HG02678 (cell line): ENCODE measurements around the gene CREB5.

Experiments used
- ATAC-seq: cut with Tn5 transposase; IDR thresholded peaks from one replicate; pipeline ENCODE4 v1.9.1; 2021; ENCODE audit warnings: mild to moderate bottlenecking, moderate library complexity; ENCODE audit not compliant: unreplicated experiment

The CREB5 gene

DNA sequence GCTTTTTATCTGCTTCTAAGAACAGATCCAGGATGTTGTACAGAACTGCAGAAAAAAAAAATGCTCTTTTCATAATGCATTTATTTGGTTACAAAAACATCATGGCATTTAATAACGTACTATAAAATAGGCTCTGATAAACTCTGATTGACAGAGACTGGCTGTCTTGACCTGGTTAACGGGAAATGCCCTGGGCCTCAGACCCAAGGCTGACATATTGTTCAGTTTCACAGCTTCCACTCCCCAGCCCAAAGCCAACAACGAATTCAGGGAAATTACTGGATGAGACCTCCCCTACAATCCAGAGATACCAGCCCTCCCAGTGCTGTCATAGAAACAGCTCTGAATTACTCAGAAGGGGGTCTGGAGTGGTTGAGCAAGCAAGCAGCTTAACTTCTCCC lies 260.1 kb downstream of the CREB5 start:
- no peak for ATAC-seq

DNA sequence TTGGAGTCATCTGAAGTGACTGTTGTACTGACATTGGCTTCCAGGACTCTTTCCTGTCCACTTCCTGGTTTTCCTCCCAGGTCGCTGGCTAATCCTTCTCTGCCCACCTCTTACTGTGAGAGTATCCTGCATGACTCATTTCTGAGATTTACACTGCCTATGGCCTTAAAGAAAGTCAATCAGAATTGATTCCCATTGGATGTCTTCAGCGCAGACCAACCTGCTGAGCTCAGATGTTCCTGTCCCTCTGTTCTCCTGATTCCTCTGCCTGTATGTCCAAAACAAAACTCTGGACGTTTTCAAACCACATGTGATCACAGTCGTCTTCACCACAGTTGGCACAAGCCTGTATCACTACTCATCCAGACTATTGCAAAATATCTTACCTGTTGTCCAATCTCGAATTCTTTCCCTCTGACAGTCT lies 262.1 kb downstream of the CREB5 start:
- no peak for ATAC-seq

DNA sequence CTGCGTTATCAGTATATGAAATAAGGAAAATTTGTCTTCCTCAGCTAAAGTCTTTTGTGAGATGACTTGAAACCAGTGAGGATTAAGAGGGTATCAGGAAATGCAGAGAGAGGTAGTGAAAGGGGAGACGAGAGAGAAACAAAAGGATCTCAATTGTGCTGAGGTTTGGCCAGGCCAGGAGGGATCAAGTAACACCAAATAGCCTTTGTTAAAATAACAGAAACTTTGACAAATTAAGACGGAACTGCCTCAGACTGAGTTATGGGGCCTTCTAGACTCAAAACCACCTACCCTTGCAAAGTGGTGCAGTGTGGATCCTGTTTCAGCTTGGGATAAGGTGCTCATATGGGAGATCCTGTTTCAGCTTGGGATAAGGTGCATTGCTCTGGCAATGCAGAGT lies 263.1 kb downstream of the CREB5 start:
- no peak for ATAC-seq

DNA sequence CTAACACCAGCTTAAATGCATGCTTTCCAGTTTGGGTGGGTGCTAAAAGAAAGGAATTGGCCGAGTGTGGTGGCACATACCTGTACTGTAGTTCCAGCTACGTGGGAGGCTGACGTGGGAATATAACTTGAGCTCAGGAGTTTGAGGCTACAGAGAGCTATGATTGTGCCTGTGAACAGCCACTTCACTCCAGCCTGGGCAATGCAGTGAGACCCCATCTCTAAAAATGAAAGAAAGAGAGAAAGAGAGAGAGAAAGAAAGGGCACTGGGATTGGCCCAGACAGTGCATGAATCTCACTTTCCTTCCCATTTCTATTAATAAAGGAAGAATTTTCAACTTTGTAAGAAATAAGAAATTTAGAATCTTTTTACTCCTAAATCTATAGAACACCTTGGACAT lies 265.4 kb downstream of the CREB5 start:
- ATAC-seq: no peak

DNA sequence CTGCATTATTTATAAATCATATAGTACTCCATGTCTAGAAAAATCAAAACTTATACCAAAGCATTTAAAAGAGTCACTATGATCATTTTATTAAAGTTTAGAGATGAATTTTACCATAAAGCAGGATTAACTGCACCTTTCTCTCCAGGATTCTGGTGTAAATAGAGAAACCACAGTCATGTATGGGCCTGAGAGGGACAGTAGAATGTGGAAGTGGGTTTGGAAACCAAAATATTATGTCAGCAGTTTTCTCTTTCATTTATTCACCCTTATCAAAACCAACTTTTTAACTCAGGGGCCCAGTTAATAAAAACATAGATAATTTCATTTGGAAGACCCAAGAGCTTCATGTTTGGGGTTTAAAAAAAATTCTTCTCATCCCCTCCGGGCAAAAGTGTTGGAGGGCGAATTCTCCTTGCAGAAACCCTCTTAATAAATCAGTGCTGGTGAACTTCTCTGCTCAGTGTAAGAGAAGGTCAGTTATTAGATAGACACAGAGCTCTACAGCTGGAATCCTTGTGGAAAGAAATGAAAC lies 266.2 kb downstream of the CREB5 start:
- no peak for ATAC-seq

DNA sequence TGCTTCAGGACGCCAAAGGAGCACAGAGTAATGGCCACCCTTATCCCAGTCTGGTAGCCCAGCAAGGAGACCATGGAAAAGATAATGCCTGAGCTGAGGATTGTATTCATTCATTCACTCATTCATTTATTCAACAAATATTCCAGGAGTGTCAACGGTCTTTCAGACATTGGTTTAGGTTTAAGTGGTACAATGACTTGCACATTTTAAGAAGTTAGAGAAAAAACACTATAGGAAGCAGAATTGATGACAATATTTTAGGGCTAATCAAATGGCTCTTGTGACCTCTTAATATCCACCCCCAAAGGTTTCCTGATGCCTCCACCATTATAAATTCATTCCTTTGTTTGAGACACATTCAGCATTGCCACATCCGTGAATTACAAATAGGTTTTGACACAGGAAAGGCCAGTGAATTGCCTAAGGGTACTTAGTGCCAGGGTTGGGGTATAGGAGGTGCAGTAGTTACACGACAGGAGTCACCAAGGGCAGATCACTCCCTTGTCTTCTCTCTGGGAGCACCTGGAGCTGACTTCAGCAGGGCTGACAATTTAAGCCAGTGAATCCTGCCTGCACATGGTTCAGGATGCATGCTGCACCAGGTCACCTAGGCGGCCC lies 269.5 kb downstream of the CREB5 start:
- ATAC-seq: no peak

DNA sequence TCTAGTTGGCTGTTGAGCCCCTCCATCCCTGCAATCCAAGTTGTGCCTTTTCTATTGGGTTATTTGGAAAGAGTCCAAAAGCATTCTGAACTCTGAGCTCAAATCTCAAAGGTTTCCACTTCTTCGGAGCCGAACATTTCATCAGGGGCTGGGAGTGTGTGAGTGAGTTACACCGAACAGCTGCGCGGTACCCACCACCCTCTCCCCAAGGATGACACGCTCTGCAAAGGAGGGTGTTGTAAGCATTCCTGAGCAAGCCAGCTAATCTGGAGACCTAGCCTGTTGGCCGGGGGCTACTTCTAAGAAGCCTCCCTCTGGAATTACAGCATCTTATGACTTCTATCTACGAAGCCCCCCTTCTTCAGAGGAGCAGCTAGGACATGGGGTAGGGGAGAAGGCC lies 270.5 kb downstream of the CREB5 start:
- no peak for ATAC-seq

DNA sequence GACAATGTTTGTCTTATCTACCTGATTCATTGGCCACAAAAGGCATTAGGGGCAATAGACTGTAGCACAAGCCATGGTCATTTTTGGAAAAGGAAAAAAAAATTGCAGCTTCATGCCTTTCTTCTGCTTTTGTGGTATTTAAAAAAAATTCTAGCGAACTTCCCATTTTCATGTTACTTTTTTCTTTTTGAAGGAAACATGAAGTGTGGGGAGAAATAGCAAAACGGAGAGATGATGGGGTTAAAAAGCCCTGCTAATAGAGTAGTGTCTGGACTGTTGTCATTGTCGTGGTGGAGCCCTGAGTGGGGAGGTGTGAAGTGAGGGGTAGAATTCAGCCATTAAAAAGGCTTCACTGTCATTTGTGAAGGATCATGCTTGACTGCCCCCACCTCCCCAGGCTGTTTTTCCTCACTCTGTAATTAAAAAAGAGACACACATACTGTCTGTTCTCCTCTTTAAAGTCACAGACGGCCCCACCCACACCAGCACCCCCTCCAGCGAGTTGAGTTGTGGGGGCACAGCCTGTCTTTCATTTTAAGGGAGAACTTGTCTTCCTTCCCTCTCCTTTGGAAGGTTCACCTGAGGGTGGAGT lies 272.4 kb downstream of the CREB5 start:
- ATAC-seq: peak; percentile 16

DNA sequence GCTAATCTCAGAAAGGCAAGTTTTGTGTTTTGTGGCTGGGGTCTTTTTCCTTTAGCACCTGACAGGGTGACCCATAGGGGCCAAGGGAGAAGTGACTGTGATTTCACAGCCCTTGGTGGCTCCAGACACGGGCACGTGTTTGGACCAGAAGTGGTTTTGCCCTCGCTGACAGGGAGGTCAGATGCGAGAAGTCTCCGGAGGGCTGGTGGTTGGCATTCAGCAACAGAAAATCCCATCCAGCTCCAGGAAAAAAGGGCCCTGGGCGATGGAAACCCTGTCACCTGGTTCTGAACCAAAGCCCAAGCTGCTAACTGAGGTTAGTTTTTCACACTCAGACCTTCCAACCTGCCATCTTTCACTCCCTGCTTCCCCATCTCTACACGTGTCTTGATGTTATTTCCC lies 272.9 kb downstream of the CREB5 start:
- ATAC-seq: peak; percentile 28

DNA sequence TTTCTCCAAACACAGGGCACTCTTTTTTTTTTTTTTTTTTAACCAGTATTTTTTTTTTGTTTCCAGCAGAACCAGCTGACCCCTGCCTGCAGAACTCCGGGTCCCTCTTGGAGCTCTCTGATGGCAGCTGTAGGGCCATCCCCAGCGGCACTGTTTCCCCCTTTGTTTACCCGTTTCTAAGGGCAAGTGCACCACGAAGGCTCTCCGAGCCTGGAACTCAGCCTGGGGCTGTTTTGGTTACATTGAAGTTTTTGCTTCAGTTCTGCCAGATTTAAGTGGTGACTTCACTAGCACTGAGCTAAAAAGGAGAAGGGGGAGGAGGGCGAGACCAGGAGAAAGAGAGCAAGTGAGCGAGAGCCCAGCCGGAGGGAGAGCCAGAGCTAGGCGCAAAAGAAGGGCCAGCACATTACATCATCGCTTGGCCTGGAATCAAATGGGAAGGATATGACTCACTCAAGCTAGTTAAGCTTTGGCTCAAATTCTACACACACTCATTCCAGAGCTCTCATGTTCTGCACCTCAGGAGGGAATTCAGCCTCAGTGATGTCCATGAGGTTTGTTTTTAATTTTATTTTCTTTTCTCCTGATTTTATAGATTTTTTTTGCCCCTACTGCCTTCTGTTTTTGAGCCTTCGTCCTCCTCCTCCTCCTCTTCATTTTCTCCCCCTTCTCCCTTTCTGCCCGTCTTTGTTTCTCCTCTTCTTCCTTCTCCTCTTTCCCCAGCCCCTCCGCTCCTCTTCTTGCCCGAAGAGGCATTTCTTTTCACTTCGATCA lies 273.5 kb downstream of the CREB5 start:
- ATAC-seq: peak; percentile 54

DNA sequence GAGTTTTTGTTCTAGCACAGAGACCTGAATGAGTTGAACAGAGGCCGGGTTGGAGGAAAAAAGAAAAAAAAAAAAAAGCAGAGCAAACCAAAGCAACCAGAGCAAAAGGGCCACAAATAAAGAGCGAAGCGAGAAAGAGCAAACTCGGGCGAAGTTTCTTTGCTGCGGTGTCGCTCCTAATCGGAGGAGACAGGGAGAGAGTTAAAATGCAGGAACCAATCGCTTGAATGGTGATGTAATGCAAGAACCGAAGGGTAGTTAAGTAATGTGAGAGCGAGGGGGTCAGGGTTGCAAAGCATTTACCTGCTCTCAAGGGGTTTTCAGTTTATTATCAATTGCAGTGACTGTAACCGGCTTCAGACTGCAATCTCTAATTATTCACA lies 274.1 kb downstream of the CREB5 start:
- no peak for ATAC-seq

DNA sequence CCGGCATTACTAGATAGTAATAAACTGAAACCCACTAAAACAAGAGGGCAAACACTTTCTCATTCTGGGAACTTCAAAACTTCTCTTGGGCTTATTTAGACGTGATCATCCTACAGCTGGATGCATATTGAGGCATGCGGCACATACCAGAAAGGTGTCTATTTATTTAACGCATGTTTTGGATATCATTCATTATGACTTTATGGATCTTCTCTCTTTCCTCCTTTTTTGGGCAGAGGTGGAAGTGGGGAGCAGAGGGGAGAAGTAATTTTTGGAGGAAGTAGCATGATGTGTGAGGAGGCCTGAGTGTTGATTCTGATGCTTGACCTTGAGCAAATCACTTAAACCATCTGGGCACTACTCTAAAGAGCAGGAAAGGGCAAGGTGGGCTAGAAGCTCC lies 275.2 kb downstream of the CREB5 start:
- no peak for ATAC-seq

DNA sequence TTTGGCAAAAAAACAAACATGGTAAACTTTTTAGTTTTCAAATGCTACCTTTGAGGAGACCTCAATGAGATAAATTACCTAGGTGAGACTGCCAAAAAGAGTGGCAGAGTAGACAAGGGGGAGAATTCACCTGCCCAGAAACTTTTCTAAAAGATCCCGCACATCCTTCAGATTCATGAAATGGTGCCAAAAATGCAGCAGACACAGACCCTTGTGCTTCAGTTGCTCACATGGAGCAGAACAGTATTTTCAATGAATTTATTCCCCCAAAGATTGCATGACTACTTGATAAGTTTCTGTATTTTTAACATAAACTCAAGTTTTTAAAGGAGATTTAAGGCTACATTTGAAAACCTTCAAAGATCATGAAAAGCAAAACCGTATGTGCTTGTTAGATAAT lies 275.9 kb downstream of the CREB5 start:
- no peak for ATAC-seq

DNA sequence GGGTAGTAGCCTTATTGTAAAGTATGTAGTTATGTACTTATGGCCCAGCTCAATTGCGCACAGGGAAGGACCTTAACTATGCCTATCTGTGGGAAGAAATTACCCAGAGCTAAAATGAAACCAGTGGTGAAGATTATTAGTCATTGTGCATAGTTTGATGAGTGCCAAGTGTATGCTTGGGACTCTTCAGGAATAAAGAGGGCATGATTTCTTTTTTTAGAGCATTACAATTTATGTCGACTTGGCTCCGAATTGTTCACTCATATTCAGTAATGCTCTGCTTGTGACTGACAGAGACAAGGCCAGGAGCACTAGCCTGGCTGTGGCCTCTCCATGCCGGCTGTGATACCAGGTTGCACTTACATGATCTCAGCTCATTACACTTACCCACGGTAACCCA lies 276.3 kb downstream of the CREB5 start:
- no peak for ATAC-seq

DNA sequence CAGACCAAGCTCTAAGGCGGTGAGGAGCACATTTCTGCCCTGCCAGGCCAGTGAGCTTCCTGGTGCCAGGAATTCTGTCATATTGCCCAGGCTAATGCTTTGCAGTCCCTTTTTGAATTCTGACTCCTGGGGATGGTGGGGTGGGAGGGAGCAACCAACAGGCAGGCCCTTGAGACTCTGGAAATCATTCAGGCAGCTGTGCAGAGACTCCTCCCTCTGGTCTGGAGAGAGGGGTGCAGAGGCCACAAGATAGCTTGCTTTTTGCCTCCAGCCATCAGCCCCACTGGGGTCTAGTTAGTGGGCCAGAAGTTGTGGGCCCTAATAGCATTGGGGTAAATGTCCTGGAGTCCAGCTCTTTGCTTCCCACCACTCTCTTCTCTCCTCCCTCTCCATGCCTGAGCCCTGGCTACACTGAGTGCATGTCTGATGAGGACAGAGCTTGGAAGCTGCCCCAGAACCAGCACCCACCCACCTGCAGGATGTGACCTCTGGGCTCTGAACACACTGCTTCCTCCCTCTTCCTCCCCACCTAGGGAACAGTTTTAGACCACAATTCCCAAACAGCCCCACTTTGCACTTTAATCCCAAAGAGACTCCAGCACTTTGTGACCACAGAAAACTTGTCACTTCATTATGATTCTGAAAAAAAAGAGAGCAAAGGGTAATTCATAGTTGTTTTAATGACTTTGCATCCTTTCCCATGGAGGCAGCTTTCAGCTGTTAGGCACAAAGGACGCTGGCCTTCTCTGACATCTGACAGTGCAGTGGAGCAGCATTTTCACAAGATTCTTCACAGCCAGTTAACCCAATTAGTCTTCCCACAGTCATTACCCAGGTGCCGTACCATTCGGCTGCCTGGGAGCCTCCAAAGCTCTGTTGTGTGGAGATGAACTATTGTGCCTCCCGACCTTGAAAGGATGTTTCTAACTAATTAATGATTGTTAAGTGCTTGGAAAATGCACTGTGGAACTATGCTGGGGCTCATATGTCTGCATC lies 283.3 kb downstream of the CREB5 start:
- ATAC-seq: no peak

DNA sequence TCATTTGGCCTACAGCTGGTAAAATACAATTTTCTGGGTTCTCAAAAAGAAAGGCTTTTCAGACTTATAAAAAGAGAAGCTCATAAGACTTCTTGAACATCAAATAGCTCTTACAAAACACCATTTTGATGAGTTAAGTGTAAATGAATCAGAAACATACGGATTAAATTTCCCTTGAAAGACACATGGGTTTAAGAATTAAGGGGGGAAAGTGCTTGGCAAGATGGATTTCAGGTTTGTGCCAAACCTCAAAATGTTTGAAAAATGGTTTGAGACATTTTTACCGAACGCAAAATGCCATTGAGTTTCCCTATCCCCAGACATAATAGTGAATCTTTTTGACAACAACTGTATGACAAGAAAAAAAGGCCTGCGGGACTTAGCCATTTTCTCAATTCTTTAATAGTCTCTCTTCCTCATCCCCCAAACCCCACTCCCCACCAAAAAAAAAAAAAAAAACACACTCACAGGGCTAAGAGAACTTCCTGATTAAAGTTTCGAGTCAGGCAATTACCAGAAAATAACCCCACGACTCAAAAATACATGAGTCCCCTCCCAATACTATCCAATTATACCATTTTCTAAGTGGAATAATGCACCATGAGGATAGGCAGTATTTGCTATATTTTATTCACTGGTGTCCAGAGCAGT lies 285.7 kb downstream of the CREB5 start:
- no peak for ATAC-seq

DNA sequence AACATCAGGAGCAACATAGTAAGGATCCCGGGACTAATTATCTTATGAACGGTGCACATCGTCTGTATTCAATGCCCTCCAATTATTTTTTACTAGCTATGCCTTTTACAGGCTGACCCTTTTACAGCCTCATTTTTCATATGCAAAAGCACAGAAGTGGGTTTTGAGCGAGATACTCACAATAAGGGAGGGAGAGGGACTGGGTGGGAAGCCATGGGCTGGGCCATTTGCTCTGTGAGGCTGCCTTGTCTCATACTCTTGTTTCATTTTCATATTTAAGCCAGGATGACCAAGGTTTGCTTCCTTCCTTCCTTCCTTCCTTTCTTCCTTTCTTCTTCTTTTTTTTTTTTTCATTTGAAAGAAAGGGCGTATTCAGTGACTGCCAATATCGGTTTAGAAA lies 286.5 kb downstream of the CREB5 start:
- no peak for ATAC-seq

DNA sequence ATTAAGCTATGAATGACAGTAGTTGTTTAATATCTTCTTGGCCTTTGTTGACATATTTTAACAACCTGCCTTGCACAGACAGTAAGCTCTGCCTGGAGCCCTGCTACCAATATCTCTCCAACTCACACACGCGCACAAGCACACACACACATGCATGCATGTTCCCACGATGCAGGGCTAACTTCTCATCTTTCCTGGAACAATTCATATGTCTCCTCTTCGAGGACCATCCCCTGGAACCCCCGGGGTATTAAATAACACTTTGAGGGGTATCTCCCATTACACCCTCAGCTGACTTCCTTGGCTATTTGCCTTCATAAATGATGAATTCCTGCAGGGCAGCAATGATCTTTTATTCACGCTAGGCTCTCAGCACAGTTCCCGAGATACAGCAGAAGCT lies 287.8 kb downstream of the CREB5 start:
- no peak for ATAC-seq

DNA sequence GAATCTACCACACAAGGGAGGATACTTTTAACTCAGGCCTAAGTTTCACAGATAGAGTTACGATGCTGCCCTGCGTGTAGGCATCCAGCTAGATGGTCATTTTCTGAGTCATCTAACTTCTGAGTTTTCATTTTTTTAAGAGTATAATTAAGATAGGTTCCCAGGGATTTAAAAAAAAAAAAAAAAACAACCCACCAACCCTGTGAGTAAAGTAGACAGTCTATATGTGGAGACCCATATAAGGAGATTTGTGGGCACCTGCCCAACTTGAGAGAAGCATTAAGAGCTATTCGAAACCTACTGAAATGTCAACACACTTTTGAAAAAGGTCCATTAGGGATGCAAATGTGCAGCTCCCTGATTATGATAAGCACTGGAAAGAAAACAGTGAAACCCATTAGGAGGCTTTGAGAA lies 288.5 kb downstream of the CREB5 start:
- ATAC-seq: no peak

DNA sequence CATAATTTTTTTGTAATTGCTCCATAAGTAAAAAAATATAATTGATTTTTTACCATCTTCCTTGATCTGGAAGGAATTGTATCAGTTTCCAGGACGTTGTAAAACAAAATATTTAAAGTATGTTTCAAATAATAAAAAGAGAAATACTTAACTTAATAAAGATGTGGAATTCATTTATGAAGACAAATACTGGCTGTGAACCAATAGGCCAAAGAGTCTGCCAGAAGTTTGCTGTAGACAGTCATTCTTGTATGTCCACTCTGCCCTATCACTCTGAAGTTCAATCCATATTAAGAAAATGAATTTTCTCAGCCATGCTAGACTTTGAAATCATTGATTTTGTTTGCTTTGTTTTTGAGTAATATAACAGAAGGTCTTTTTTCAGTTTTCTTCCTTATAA lies 289.4 kb downstream of the CREB5 start:
- no peak for ATAC-seq
